ENCODE measurements around the gene MOCOS.

GRCh38 chr18:36191711-36192110 lies 4.4 kb downstream of the MOCOS start:
- TF ChIP-seq POLR2A (IDR thresholded peaks at IDR 0.05), result no peak
- TF ChIP-seq CTCF (IDR thresholded peaks at IDR 0.05 in 4 of 5, conservative IDR thresholded peaks at IDR 0.05 in 1 of 5), result no peak
